ENCODE results near the gene UGGT1. TPM values are rescaled to one million over a fixed set of nuclear protein-coding genes. Genes with fewer than 3 reads are reported as not detected.
"Not testable (repeated sequence)": the region's sequence is repeated elsewhere in the genome, so short reads cannot be mapped to it uniquely, and the experiment has no call there.

The UGGT1 gene
- polyA plus RNA-seq, 3 donors from 2014 or later, result 10.9 to 32.4 (median 11.2) TPM

- H3K27ac Mint-ChIP-seq, result peak overlapping the region in 1 of 6 donors; percentile 41
- H3K36me3 Mint-ChIP-seq, result peaks cover 43 to 64% (median 45%) of the 10 kb centered on the region in 3 donors
- H3K4me3 Mint-ChIP-seq, result no peak overlapping the region
Measured at GRCh38 chr2:128169497-128169896, 78.5 kb downstream of the UGGT1 start.

DNA sequence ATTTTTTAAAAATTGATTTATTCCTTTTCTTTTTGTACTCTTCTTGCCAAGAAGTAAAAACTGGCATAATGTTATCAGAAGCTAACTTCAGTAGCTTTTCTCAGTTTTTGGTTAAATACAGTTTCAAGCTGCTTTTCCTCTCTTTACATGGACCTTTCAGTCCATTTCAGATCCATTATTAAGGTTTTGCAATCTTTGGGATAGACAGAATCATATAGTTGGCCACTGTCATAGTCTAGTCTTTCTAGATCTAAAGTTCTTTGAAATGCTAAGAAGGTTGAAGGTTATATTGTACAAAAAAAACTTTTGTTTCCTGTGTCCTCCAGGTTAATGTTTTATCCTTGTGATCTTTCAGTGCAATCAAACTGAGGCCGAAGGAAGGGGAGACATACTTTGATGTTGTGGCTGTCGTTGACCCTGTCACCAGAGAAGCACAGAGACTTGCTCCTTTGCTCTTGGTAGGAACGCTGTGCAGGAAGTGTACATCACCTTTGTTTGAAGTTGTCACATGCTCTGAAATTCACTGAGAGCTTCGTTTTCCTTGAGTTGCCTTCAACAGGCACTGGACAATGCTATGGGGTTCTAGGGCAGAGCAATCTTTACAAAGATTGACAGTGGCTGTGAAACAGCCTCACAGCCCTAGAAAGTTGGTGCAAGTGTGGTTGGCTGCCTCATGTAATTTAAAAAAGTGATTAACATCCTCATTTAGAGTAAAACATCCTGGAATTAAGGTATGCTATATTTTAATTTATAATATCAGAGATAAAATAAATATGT is 79.1 kb downstream of the UGGT1 start:
- Mint-ChIP-seq H3K4me3 (no peak overlapping the region), H3K36me3 (peaks cover 45 to 66% (median 49%) of the 10 kb centered on the region in 3 donors), H3K9me3 (no peaks in the 10 kb centered on the region), H3K27ac (no peak overlapping the region), H3K4me1 (no peaks in the 10 kb centered on the region), H3K27me3 (ENCODE audit: low read depth in 3 of 3) (no peaks in the 10 kb centered on the region)
- DNase-seq, result no peak

More at GRCh38 chr2:128169497-128169896, 78.5 kb downstream of the UGGT1 start:
- Mint-ChIP-seq H3K9me3 (no peaks in the 10 kb centered on the region), H3K27me3 (ENCODE audit: low read depth in 3 of 3) (no peaks in the 10 kb centered on the region), H3K4me1 (no peaks in the 10 kb centered on the region)
- no peak for DNase-seq

- H3K9me3 Mint-ChIP-seq, result no peaks in the 10 kb centered on the region
- H3K27ac Mint-ChIP-seq, result no peak overlapping the region
- H3K27me3 Mint-ChIP-seq (ENCODE audit: low read depth in 3 of 3), result no peaks in the 10 kb centered on the region
- no peak for DNase-seq
- H3K4me1 Mint-ChIP-seq, result no peaks in the 10 kb centered on the region
- H3K36me3 Mint-ChIP-seq, result peaks cover 48 to 68% (median 50%) of the 10 kb centered on the region in 3 donors
- H3K4me3 Mint-ChIP-seq, result no peak overlapping the region
Measured at GRCh38 chr2:128170776-128171175, 79.8 kb downstream of the UGGT1 start.

GRCh38 chr2:128172191-128172590 is 81.2 kb downstream of the UGGT1 start:
- H3K27ac Mint-ChIP-seq, result no peak overlapping the region
- H3K4me3 Mint-ChIP-seq, result no peak overlapping the region
- H3K36me3 Mint-ChIP-seq, result peaks cover 45 to 68% (median 46%) of the 10 kb centered on the region in 3 donors
- no peak for DNase-seq
- H3K27me3 Mint-ChIP-seq (ENCODE audit: low read depth in 3 of 3), result no peaks in the 10 kb centered on the region
- no peaks in the 10 kb centered on the region for H3K4me1 Mint-ChIP-seq
- no peaks in the 10 kb centered on the region for H3K9me3 Mint-ChIP-seq

- not testable (repeated sequence) for H3K9me3 Mint-ChIP-seq
- peaks cover 44 to 71% (median 51%) of the 10 kb centered on the region in 3 donors for H3K36me3 Mint-ChIP-seq
Measured at GRCh38 chr2:128174067-128174466, 83.1 kb downstream of the UGGT1 start.

GRCh38 chr2:128177315-128177714 is 86.3 kb downstream of the UGGT1 start:
- Mint-ChIP-seq H3K9me3 (no peaks in the 10 kb centered on the region), H3K4me1 (no peaks in the 10 kb centered on the region), H3K4me3 (no peak overlapping the region), H3K27ac (peak overlapping the region in 1 of 6 donors; percentile 24), H3K36me3 (peaks cover 45 to 84% (median 48%) of the 10 kb centered on the region in 3 donors), H3K27me3 (ENCODE audit: low read depth in 3 of 3) (no peaks in the 10 kb centered on the region)
- DNase-seq, result no peak

More at GRCh38 chr2:128174067-128174466, 83.1 kb downstream of the UGGT1 start:
- H3K4me3 Mint-ChIP-seq; DNase-seq; H3K4me1 Mint-ChIP-seq; H3K27ac Mint-ChIP-seq; H3K27me3 Mint-ChIP-seq (ENCODE audit: low read depth in 3 of 3): not testable (repeated sequence)

DNA sequence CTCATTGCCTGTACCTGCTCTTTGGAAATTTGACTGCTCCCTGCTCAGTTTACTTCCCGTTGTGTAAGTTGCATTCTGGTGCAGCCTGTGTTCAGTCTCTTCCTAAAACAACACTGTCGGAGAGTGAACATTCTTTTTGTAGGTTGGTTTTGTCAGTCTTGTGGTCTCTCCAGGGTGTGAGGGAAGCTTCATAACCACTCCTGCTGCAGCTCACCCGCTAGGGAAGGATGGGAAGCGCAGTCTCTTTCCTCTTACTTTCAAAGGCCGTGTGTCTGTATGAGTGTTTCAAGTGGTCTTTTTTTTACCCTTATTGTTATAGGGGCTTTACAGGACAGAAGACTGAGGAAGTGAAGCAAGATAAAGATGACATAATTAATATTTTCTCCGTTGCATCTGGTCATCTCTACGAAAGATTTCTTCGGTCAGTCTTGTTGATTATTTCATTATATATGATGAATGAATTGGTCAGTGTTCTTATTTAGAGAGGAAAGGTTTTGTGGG is 87.2 kb downstream of the UGGT1 start:
- H3K9me3 Mint-ChIP-seq, result no peaks in the 10 kb centered on the region
- DNase-seq, result no peak
- H3K4me3 Mint-ChIP-seq, result no peak overlapping the region
- no peaks in the 10 kb centered on the region for H3K27me3 Mint-ChIP-seq (ENCODE audit: low read depth in 3 of 3)
- H3K36me3 Mint-ChIP-seq, result peaks cover 39 to 83% (median 45%) of the 10 kb centered on the region in 3 donors
- H3K27ac Mint-ChIP-seq, result peak overlapping the region in 1 of 6 donors; percentile 16
- H3K4me1 Mint-ChIP-seq, result no peaks in the 10 kb centered on the region

GRCh38 chr2:128178650-128179460 is 87.9 kb downstream of the UGGT1 start:
- no peak overlapping the region for H3K4me3 Mint-ChIP-seq
- H3K4me1 Mint-ChIP-seq, result peaks cover 4 to 5% of the 10 kb centered on the region in 2 donors
- peaks cover 33 to 83% (median 39%) of the 10 kb centered on the region in 3 donors for H3K36me3 Mint-ChIP-seq
- no peaks in the 10 kb centered on the region for H3K9me3 Mint-ChIP-seq
- peaks cover 0 to 2% (median 0%) of the 10 kb centered on the region in 3 donors for H3K27me3 Mint-ChIP-seq (ENCODE audit: low read depth in 3 of 3)
- peak overlapping the region in 2 of 6 donors; percentile 6 to 58 for H3K27ac Mint-ChIP-seq
- peak; percentile 25 to 36 (median 34) for DNase-seq

DNA sequence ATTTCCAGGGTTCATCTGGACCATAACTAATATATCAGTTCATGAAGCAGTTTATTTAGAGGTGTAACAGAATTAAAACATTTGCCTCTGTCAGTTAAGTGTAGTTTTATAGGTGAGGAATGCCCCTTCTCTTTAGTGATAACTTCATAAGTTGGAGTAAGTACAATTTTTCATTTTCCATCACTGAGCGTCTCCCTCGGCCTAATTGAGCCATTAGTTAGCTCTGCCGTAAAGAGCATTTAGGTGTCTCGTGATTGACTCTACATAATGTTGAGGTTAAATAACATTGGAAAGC is 88.4 kb downstream of the UGGT1 start:
- peaks cover 4 to 6% of the 10 kb centered on the region in 2 donors for H3K4me1 Mint-ChIP-seq
- no peaks in the 10 kb centered on the region for H3K9me3 Mint-ChIP-seq
- H3K36me3 Mint-ChIP-seq, result peaks cover 31 to 86% (median 41%) of the 10 kb centered on the region in 3 donors
- H3K27me3 Mint-ChIP-seq (ENCODE audit: low read depth in 3 of 3), result peaks cover 0 to 3% (median 0%) of the 10 kb centered on the region in 3 donors
- no peak overlapping the region for H3K4me3 Mint-ChIP-seq
- peak overlapping the region in 1 of 6 donors; percentile 6 for H3K27ac Mint-ChIP-seq
- no peak for DNase-seq

DNA sequence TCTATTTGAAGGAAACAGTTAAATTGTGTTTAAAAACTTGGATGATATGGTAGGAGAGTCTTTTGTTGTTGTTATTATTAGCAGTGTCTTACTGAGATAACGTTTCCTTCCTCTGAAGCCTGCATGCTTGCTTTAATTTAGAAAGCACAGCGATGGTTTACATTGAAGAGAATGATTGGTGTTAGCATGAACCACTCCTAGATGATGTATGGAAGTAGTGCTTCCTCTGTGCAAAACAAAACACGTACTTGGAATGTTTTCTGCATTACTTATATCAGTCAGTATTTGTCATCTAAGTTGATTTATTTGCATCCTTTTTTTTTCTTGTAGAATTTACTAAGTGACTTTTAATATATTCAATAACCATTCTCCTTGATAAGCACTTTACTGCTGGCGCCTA is 89.0 kb downstream of the UGGT1 start:
- peaks cover 0 to 5% (median 0%) of the 10 kb centered on the region in 3 donors for H3K27me3 Mint-ChIP-seq (ENCODE audit: low read depth in 3 of 3)
- peaks cover 4 to 6% of the 10 kb centered on the region in 2 donors for H3K4me1 Mint-ChIP-seq
- no peak overlapping the region for H3K4me3 Mint-ChIP-seq
- H3K36me3 Mint-ChIP-seq, result peaks cover 29 to 83% (median 41%) of the 10 kb centered on the region in 3 donors
- no peak for DNase-seq
- no peaks in the 10 kb centered on the region for H3K9me3 Mint-ChIP-seq
- H3K27ac Mint-ChIP-seq, result peak overlapping the region in 1 of 6 donors; percentile 20

- Mint-ChIP-seq H3K36me3 (peaks cover 15 to 72% (median 35%) of the 10 kb centered on the region in 3 donors), H3K27me3 (ENCODE audit: low read depth in 3 of 3) (peaks cover 0 to 5% (median 0%) of the 10 kb centered on the region in 3 donors), H3K4me3 (no peak overlapping the region), H3K9me3 (no peaks in the 10 kb centered on the region), H3K27ac (no peak overlapping the region), H3K4me1 (peaks cover 4 to 6% of the 10 kb centered on the region in 2 donors)
- no peak for DNase-seq
Measured at GRCh38 chr2:128185576-128185975, 94.6 kb downstream of the UGGT1 start.

GRCh38 chr2:128187032-128187654 is 96.1 kb downstream of the UGGT1 start:
- peaks cover 4 to 6% of the 10 kb centered on the region in 2 donors for H3K4me1 Mint-ChIP-seq

GRCh38 chr2:128195435-128195984 is 104.5 kb downstream of the UGGT1 start:
- H3K4me3 Mint-ChIP-seq, result no peak overlapping the region
- no peaks in the 10 kb centered on the region for H3K9me3 Mint-ChIP-seq
- peaks cover 4 to 20% (median 16%) of the 10 kb centered on the region in 3 donors for H3K36me3 Mint-ChIP-seq
- H3K27ac Mint-ChIP-seq, result peak overlapping the region in 2 of 6 donors; percentile 6 to 40
- no peak for DNase-seq
- H3K4me1 Mint-ChIP-seq, result peaks cover 8 to 20% of the 10 kb centered on the region in 2 donors
- H3K27me3 Mint-ChIP-seq (ENCODE audit: low read depth in 3 of 3), result peaks cover 0 to 2% (median 0%) of the 10 kb centered on the region in 3 donors

More at GRCh38 chr2:128187032-128187654, 96.1 kb downstream of the UGGT1 start:
- H3K27ac Mint-ChIP-seq, result peak overlapping the region in 1 of 6 donors; percentile 38
- H3K4me3 Mint-ChIP-seq, result no peak overlapping the region
- no peaks in the 10 kb centered on the region for H3K9me3 Mint-ChIP-seq
- DNase-seq, result no peak
- peaks cover 0 to 5% (median 0%) of the 10 kb centered on the region in 3 donors for H3K27me3 Mint-ChIP-seq (ENCODE audit: low read depth in 3 of 3)
- peaks cover 11 to 70% (median 40%) of the 10 kb centered on the region in 3 donors for H3K36me3 Mint-ChIP-seq

Measured in immature natural killer cell (primary cell).